Daoy (cell line): Measurements from ENCODE around the gene GPATCH3. TPM values are rescaled to one million over a fixed set of nuclear protein-coding genes. Genes with fewer than 3 reads are reported as not detected.
"Not testable (repeated sequence)": the region's sequence is repeated elsewhere in the genome, so short reads cannot be mapped to it uniquely, and the experiment has no call there.

Experiments used
- DNase-seq: peaks from one replicate; pipeline ENCODE4 v3.0.0-alpha.2; 2015; ENCODE audit warnings: low read depth
- total RNA-seq: library from RNA; depleted of rRNA; stranded (reverse); fragments of >200 nt; shearing (Covaris generic); gene quantifications from 2 replicates; pipeline ENCODE4 v1.2.3, GENCODE V29; 2014

The GPATCH3 gene
- total RNA-seq, 1 experiment from 2014 or later = 9.2 TPM

GRCh38 chr1:26913389-26913753 lies 13.1 kb upstream of the GPATCH3 start:
- no peak for DNase-seq

- DNase-seq = no peak
Measured at GRCh38 chr1:26912147-26912490, 11.9 kb upstream of the GPATCH3 start.

GRCh38 chr1:26911399-26912146 lies 11.3 kb upstream of the GPATCH3 start:
- DNase-seq = no peak

GRCh38 chr1:26910343-26911160 lies 10.3 kb upstream of the GPATCH3 start:
- DNase-seq = no peak

GRCh38 chr1:26909951-26910342 lies 9.7 kb upstream of the GPATCH3 start:
- DNase-seq = no peak

- DNase-seq = peak; percentile 78
Measured at GRCh38 chr1:26907071-26907917, 7.0 kb upstream of the GPATCH3 start.

GRCh38 chr1:26900815-26901511 lies 696 bp upstream of the GPATCH3 start:
- DNase-seq = no peak

GRCh38 chr1:26897351-26897750 lies 2.9 kb downstream of the GPATCH3 start:
- DNase-seq = no peak

GRCh38 chr1:26894263-26894662 lies 6.0 kb downstream of the GPATCH3 start:
- no peak for DNase-seq

GRCh38 chr1:26890467-26890796 lies 9.8 kb downstream of the GPATCH3 start:
- DNase-seq = no peak

- peak; percentile 85 for DNase-seq
Measured at GRCh38 chr1:26889551-26890466, 10.5 kb downstream of the GPATCH3 start, which contains the start of gene GPN2. GPN2 (minus strand) TSS chr1:26890283; CDS start chr1:26890096, 187 bp downstream.

- no peak for DNase-seq
Measured at GRCh38 chr1:26888231-26888630, 12.0 kb downstream of the GPATCH3 start.

GRCh38 chr1:26887125-26887524 lies 13.1 kb downstream of the GPATCH3 start:
- DNase-seq = no peak

GRCh38 chr1:26882696-26883463 lies 17.4 kb downstream of the GPATCH3 start:
- DNase-seq = no peak

GRCh38 chr1:26881611-26882010 lies 18.7 kb downstream of the GPATCH3 start:
- DNase-seq = not testable (repeated sequence)

- DNase-seq = no peak
Measured at GRCh38 chr1:26879793-26880192, 20.5 kb downstream of the GPATCH3 start.

- DNase-seq = no peak
Measured at GRCh38 chr1:26877326-26877725, 22.9 kb downstream of the GPATCH3 start.

GRCh38 chr1:26874896-26875295 lies 25.4 kb downstream of the GPATCH3 start:
- no peak for DNase-seq

GRCh38 chr1:26873097-26873496 lies 27.2 kb downstream of the GPATCH3 start:
- not testable (repeated sequence) for DNase-seq
